ENCODE measurements around the gene EYA4.

The EYA4 gene

DNA sequence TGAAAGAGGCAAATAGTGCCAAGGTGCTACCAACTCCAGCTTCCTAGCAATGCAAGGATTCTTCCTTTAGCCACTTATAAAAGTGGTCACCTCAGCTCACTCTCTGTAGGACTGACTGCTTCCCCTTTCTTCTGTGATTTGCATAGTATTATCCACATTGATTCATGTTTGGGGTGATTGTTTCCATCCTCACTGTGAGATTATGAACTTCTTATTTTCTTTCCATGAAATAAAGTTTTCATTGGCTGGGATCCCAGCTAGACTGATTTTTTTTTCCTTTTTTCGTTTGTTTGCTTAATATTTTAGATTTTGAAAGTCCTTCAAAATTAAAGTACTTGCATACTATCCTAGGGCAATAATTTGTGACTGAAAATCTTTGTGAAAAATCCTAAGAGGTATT lies 50.5 kb downstream of the EYA4 start:
- DNase-seq, result no peak

DNA sequence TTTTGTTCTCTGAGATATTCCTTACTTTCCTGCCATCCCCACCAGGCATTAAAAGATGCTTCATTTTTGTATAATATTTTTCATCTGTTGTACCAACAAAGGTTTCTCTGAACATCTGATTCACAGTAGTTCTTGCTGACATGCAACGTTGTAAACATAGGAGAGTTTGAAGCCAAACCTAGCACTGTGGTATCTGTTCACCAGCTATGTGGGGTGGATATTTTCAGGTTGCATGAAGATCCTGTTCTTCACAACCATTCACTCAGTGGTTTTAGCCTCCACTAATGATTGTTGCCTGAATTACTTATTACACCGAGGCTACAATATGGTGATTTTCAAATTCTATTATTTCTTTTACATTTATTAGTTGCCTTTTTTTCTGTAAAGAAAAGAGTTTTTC lies 56.5 kb downstream of the EYA4 start:
- DNase-seq, result no peak

DNA sequence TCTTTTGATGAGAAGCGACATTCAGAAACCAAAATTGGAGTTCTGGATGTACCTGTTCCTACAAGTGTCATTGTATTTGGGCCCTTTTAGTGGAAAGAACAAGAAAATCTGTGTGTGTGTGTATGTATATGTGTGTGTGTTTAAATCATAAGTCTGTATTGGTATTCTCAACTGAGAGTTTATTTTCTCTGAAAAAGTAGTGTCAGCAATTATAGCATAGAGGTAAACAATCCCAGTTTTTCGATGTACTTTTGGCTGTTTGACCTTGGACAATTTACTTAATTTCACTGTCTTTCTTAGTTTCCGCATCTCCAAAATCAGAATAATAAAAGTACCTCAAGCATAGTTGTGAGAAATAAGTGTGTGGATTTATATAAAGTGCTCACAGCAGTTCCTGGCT lies 57.2 kb downstream of the EYA4 start:
- no peak for DNase-seq

DNA sequence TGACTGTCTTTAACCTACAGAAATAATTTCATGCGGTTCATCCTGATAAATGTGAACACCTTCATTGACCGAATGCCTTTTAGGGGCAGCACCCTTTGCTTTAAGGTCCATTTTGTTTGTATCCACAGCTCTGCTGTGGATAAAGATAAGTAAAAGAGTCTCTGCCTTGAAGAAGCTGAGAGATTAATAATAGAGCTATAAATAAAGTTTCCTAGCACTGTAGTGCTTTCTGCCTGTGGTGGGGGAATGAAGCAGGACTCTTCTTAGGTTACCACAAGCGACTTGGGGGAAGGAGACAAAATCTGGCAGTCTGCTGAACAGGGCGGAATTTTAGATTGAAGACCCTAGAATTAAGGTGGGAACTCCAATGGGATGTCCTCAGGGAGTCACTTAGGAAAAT lies 57.6 kb downstream of the EYA4 start:
- DNase-seq, result no peak

DNA sequence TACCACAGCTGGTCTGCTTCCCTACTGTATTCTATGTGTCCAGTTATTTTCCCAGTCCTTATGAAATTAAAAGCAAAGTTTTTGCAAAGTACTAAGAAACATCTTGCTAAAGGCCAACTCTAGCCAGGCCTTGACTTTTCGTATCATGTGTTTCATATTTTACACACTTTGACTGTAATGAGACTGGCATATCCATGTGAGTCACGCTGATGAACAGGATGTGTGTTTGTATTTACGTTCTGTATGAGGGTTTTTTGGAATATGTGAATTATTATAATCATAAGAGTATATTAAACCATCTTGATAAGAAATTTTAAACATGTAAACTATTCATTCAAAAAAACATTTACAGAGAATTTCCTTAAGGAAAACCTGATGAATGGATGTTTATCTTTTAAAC lies 59.7 kb downstream of the EYA4 start:
- no peak for DNase-seq

GRCh38 chr6:133301835-133302234 lies 60.7 kb downstream of the EYA4 start:
- no peak for DNase-seq

- no peak for DNase-seq
Observed at GRCh38 chr6:133306931-133307330, 65.8 kb downstream of the EYA4 start.

DNA sequence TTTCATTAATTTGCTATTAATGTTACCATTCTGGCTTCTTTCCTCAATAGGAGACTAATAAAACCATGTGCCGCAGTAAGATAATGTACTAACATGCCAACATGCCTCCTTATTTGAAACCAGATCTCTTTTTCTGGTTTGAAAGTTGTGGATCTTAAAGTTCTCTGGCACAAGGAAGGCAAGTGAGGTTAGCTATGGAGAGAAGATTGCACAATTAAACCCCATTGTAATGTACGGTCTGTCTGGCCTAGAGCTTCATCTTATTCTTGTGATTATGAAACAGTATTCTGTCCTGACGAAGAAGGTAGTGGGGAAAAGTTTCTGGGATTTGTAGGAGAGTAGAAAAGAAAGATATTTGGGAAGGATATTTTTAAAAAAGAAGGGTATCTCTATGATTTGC lies 68.4 kb downstream of the EYA4 start:
- DNase-seq, result no peak

DNA sequence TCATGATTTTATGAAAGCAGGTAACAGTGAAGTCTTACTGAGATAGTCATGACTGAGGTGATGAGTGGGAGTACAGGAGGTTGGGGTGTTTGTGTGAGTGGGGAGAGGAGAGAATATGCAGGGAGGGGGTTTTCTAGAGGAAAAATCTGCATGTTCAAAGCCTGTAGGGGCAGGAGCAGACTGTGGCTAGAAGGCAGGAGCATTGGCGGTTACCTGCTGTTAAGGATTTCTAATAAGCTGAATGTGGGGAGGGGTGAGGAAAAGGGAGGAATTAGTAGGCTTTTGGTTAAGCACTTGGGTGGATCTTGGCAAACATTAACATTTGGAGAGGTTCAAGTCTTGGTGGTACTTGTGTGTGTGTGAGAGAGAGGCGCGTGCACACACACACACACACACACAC lies 70.8 kb downstream of the EYA4 start:
- DNase-seq, result no peak

- no peak for DNase-seq
Observed at GRCh38 chr6:133313068-133313467, 71.9 kb downstream of the EYA4 start.

DNA sequence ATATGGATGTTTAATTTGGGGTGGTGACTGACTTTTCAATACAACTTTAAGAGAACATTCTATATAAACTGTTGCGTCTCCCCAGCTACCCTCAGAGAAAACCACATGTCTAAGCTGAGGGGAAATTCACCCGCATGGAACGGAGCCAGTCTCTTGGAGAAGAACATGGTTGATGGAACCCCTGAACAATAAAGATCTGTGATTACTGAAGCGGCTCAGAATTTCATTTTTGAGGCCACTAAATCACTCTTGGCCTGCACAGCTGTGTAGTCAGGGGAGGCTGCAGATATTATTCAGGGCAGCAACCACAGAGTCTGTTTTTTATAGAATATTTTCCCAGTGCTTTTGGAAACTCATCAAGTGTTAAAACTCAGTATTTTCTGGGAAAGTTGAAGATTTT lies 73.8 kb downstream of the EYA4 start:
- no peak for DNase-seq

DNA sequence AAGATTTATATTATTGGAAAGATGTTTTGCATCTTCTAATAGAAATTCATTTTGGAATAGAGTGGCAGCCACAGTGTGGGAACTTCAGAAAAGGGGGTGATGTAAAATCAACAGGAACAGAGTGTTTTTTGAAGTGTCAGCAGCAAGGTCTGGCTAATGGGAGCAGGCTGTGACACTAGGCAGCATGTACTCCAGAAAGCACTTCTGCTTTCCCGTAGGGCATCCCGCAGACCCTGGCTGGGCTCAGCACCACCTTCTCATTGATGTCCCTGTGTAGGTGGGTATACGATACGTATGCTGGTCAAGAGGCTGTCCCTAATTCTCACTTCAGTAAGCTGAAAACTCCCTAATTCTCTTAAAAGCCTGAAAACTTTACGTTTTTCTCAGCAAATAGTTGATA lies 74.7 kb downstream of the EYA4 start:
- no peak for DNase-seq

GRCh38 chr6:133317704-133318103 lies 76.5 kb downstream of the EYA4 start:
- DNase-seq, result no peak

DNA sequence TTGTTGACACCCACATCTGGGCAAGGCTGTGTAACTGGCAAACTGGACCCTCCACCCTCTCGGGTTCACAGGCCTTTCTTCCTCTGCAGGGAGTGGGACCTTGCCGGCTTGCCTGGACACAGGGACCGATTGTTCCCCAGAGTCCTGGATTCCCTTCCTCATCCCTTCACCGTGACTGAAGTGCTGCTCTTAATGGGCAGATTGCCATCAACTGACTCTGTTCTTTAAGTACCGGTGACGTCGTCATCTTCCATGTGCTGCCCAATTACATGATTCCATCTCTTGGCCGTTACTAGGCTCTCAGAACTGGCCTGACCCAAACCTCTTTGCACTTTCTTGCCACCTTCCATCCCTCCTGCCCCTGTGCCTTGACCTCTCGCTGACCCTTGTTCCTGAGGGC lies 85.4 kb downstream of the EYA4 start:
- DNase-seq, result no peak

GRCh38 chr6:133333852-133334251 lies 92.7 kb downstream of the EYA4 start:
- DNase-seq, result no peak

- DNase-seq, result no peak
Observed at GRCh38 chr6:133337308-133337707, 96.2 kb downstream of the EYA4 start.

GRCh38 chr6:133339543-133340384 lies 98.6 kb downstream of the EYA4 start:
- no peak for DNase-seq

- DNase-seq, result no peak
Observed at GRCh38 chr6:133340557-133340956, 99.4 kb downstream of the EYA4 start.

GRCh38 chr6:133341607-133342158 lies 100.5 kb downstream of the EYA4 start:
- no peak for DNase-seq

GRCh38 chr6:133343220-133343619 lies 102.1 kb downstream of the EYA4 start:
- no peak for DNase-seq

DNA sequence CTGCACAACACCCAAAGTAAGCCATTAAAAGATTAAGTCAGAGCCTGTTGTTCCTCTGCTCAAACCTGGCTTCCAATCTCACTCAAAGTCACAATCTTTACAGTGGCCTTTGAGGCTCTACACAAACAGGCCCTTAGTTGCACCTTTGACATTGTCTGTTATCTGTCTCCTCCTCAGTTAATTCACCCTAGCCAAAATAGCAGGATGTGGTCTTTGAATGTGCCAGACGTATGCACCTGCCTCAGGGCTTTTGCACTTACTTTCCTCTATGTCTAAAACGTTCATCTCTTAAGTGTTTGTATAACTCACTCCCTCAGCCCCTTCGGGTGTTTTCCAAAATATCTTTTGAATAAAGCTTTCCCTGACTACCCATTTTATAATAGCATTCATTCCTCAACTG lies 107.7 kb downstream of the EYA4 start:
- DNase-seq, result no peak

DNA sequence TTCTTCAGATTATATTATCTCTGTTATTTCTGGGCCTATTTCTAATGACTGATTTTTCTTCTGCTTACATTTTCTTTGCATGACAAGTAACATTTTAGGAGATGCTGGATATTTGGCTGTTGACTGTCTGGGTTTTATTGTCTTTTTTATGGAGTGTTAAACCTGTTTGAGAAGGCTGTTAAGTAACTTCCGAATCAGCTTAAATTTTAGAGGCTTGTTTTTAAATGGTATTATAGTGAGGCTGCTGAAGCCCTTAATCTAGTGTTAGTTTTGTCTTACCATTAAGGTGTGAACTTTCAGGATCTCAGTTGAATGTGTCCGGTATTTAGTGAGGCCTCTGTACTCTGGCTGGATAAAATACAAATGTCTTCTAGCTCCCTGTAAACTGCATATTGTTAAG lies 109.8 kb downstream of the EYA4 start:
- no peak for DNase-seq

- DNase-seq, result no peak
Observed at GRCh38 chr6:133352046-133352445, 110.9 kb downstream of the EYA4 start.

DNA sequence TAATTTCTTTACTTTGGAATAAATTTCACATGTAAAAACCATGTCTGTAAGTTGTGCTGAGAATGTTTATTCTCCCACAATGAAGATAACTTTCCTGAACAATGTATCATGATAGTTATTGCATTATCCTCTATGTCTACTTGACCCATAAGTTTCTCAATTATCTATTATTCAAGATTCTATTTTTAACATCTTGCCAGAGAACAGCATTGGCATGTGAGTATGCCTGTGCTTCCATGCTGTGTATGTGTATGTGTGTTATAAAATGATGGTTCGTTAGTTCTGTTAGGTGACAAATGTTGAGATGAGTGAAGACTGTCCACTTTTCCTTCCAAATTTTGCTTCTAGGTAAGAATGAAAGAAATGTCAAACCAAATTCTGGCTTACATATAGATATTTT lies 111.9 kb downstream of the EYA4 start:
- DNase-seq, result no peak

DNA sequence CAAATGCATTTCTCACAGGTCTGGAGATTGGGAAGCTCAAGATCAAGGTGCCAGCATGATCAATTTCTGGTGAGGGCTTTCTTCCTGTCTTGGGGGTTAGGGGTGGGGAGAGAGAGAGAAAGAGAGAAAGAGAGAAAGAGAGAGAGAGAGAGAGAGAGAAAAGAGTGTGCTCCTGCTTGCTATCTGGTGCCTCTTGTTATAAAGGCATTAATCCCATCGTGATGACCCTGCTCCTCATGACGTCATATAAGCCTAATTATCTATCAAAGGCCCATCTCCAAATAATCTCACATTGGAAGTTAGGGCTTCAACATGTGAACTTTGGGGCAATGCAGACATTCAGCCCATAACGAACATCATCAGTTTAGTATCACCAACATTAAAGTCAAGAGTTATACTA lies 114.8 kb downstream of the EYA4 start:
- no peak for DNase-seq

Measured in NCI-H510A (cell line).